ENCODE data around the gene ADAMTS2.

ADAMTS2 gene

DNA sequence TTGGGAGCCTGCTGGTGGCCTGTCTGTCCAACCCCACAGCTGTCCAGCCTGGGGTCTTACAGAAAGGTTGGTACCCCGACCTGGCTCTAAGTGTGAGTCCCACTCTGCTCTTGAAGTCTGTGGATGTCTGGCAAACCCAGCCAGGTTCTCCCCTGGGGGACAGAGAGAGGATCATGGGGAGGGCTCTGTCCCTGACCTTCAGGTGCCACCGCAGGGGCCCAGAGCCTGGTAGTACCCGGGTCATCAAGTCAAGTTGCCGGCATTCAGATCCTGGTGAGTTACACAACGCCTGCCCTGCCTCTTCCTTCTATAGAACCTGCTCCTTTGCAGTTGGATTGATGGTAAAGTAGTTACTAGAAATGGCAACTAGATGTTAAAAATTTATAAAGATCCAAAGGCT lies 66.7 kb downstream of the ADAMTS2 start:
- TF ChIP-seq CTCF (IDR thresholded peaks at IDR 0.05; ENCODE audit: extremely low read depth, insufficient read depth, missing control alignments), result no peak
- in situ Hi-C loops (cut with MboI; ENCODE audit: low pct_unique_long_range_greater_than_20kb, low sequenced_read_pairs, unreplicated experiment), result no loop called here
- no peak for DNase-seq (ENCODE audit: low spot score)

DNA sequence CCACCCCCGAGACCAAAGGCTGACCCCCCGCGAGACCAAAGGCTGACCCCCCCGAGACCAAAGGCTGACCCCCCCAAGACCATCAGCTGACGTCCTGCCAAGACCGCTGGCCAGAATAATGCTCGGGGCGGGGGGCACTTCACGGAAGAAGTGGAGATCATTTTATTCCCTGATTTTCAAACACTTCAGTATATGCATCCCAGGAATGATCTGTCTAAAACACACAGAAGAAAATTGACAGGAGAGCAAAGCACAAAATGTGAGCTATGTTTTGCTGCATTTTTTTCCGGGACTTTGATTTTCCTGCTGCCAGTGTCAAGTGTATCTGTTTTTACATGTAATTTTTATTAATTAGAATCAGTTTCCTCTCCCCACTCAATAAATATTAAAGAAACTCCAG lies 67.1 kb downstream of the ADAMTS2 start:
- DNase-seq (ENCODE audit: low spot score), result no peak
- TF ChIP-seq CTCF (IDR thresholded peaks at IDR 0.05; ENCODE audit: extremely low read depth, insufficient read depth, missing control alignments), result no peak
- in situ Hi-C loops (cut with MboI; ENCODE audit: low pct_unique_long_range_greater_than_20kb, low sequenced_read_pairs, unreplicated experiment), result no loop called here

DNA sequence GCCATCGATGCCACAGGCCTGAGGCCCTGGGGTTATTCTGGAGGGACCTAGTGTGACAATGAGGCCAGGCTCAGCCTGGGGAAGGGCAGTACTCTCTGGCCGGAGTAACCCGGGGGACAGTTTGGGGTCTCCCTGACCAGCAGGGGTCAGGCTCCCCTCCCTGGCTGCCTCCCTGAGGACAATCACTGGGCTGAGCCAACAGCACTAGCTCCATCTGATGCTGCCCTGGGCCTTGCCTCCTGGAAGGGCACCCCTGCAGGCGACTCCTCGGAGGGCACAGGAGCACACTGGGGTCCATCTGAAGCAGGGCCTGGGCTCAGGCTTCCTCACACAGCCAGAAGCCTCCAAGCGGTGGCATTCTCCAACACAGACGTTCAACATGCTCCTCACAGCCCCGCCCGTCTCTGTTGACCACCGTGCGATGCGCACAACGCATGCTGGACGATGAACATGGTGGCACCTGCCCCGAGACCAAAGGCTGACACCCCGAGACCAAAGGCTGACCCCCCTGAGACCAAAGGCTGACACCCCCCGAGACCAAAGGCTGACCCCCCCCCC lies 68.3 kb downstream of the ADAMTS2 start:
- TF ChIP-seq CTCF (IDR thresholded peaks at IDR 0.05; ENCODE audit: extremely low read depth, insufficient read depth, missing control alignments), result no peak
- in situ Hi-C loops (cut with MboI; ENCODE audit: low pct_unique_long_range_greater_than_20kb, low sequenced_read_pairs, unreplicated experiment), result no loop called here

GRCh38 chr5:179275941-179276837 lies 69.1 kb downstream of the ADAMTS2 start:
- TF ChIP-seq CTCF (IDR thresholded peaks at IDR 0.05; ENCODE audit: extremely low read depth, insufficient read depth, missing control alignments), result no peak
- in situ Hi-C loops (cut with MboI; ENCODE audit: low pct_unique_long_range_greater_than_20kb, low sequenced_read_pairs, unreplicated experiment), result no loop called here
- DNase-seq (ENCODE audit: low spot score), result no peak

More for the DNA sequence above, 68.3 kb downstream of the ADAMTS2 start:
- DNase-seq (ENCODE audit: low spot score), result no peak

- no peak for DNase-seq (ENCODE audit: low spot score)
- no peak for TF ChIP-seq CTCF (IDR thresholded peaks at IDR 0.05; ENCODE audit: extremely low read depth, insufficient read depth, missing control alignments)
- in situ Hi-C loops (cut with MboI; ENCODE audit: low pct_unique_long_range_greater_than_20kb, low sequenced_read_pairs, unreplicated experiment), result no loop called here
Observed at GRCh38 chr5:179275381-179275878, 69.8 kb downstream of the ADAMTS2 start.

DNA sequence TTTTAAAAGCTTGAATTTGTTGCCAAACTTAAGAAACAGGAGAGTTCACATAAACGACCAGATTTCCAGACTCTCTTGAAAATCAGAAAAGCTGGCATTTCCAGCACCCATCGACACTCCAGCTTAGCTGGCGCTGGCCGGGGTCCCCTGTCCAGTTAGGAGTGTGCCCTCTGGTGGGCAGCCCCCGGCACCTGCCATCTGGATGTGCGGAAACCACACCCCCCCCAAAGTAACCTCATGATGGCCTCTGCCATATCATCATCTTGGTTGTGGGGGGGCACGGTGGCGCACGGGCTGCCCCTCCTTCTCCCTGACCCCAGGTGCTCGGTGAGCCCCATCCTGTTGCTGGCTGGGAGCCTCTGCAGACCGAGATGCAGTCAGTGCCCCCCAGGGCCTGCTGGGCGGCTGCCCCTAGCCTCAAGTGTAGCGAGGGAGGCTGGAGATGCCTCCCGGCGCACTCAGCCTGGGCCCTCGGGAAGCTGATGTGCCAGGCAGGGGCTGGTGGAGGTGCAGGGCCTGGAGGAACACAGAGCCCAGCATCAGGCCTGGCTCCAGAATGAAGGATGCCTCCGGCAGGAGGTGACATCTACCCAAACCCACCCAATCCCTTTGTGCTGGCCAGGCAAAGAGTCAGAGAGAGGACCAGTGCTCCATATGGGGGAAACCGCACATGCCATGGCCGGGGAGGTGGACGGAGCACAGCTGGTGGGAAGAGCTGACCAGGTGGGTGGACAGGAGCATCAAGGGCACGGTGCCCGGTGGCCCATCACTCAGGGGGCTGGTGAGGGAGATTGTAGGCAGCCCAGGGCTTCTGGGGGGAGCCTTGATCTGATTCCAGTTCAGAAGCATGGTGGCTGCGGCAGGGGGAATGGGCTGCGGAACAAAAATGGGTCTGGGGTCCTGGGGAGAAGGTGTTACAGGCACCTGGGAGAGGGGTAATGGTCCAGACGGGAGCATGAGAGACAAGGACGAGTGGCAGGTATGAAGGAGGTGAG lies 70.6 kb downstream of the ADAMTS2 start:
- no peak for DNase-seq (ENCODE audit: low spot score)
- in situ Hi-C loops (cut with MboI; ENCODE audit: low pct_unique_long_range_greater_than_20kb, low sequenced_read_pairs, unreplicated experiment), result no loop called here
- no peak for TF ChIP-seq CTCF (IDR thresholded peaks at IDR 0.05; ENCODE audit: extremely low read depth, insufficient read depth, missing control alignments)

All from GM13977 (cell line).